HG02884 (cell line): ENCODE results near the gene PPIF.

Source experiments
- ATAC-seq: cut with Tn5 transposase; IDR thresholded peaks from one replicate; pipeline ENCODE4 v1.9.1; 2021; ENCODE audit warnings: mild to moderate bottlenecking, moderate library complexity; ENCODE audit not compliant: unreplicated experiment

Gene PPIF

GRCh38 chr10:79313320-79313719 is 33.9 kb upstream of the PPIF start:
- no peak for ATAC-seq

- no peak for ATAC-seq
These were observed 33.3 kb upstream of the PPIF start for GRCh38 chr10:79313911-79314439.

- ATAC-seq, result no peak
These were observed 32.3 kb upstream of the PPIF start for GRCh38 chr10:79314761-79315601.

GRCh38 chr10:79315602-79315920 is 31.7 kb upstream of the PPIF start:
- no peak for ATAC-seq

- peak; percentile 49 for ATAC-seq
These were observed 30.4 kb upstream of the PPIF start for GRCh38 chr10:79316671-79317431.

GRCh38 chr10:79318369-79318768 is 28.9 kb upstream of the PPIF start:
- no peak for ATAC-seq

- ATAC-seq, result no peak
These were observed 28.0 kb upstream of the PPIF start for GRCh38 chr10:79319115-79319771.

GRCh38 chr10:79320316-79320715 is 27.0 kb upstream of the PPIF start:
- no peak for ATAC-seq

GRCh38 chr10:79320820-79321493 is 26.3 kb upstream of the PPIF start:
- ATAC-seq, result no peak

- ATAC-seq, result no peak
These were observed 25.8 kb upstream of the PPIF start for GRCh38 chr10:79321494-79321882.

- ATAC-seq, result no peak
These were observed 25.3 kb upstream of the PPIF start for GRCh38 chr10:79321951-79322350.

- peak; percentile 76 for ATAC-seq
These were observed 24.4 kb upstream of the PPIF start for GRCh38 chr10:79322616-79323543.

GRCh38 chr10:79323602-79324001 is 23.7 kb upstream of the PPIF start:
- ATAC-seq, result no peak

- ATAC-seq, result no peak
These were observed 23.1 kb upstream of the PPIF start for GRCh38 chr10:79324032-79324695.

- no peak for ATAC-seq
These were observed 20.7 kb upstream of the PPIF start for GRCh38 chr10:79326361-79327089.

GRCh38 chr10:79327090-79327457 is 20.2 kb upstream of the PPIF start:
- no peak for ATAC-seq

- ATAC-seq, result no peak
These were observed 19.0 kb upstream of the PPIF start for GRCh38 chr10:79328147-79328701.

- ATAC-seq, result no peak
These were observed 18.3 kb upstream of the PPIF start for GRCh38 chr10:79328737-79329504.
